HEK293T (cell line): ENCODE data around the gene NAV2.

Source experiments
- CTCF ChIA-PET: fragments of 350-600 bp; formaldehyde crosslinking; extraction: SDS; loops from one replicate; lab custom pipeline; 2021; ENCODE audit warnings: antibody characterized with exemption, inconsistent platforms; lab: Yijun Ruan, JAX
- POLR2A ChIA-PET: fragments of 350-600 bp; formaldehyde crosslinking; extraction: SDS; loops from one replicate; lab custom pipeline; 2020; ENCODE audit warnings: antibody characterized with exemption, inconsistent platforms; lab: Yijun Ruan, JAX
- DNase-seq: peaks from one replicate; pipeline ENCODE4 v3.0.0; 2012; ENCODE audit warnings: mixed read lengths; ENCODE audit errors: extremely low spot score
- ARNT ChIP-seq: fragments of 450-650 bp; IDR thresholded peaks from 2 replicates; pipeline ENCODE4 v1.6.1; 2017; ENCODE audit warnings: mild to moderate bottlenecking
- BHLHE40 ChIP-seq: fragments of 450-650 bp; IDR thresholded peaks from 2 replicates; pipeline ENCODE4 v1.6.1; 2016; ENCODE audit warnings: mild to moderate bottlenecking, moderate library complexity, borderline replicate concordance
- CTBP1 ChIP-seq: fragments of 450-650 bp; IDR thresholded peaks from 2 replicates; pipeline ENCODE4 v1.6.1; 2016; ENCODE audit warnings: borderline replicate concordance
- ELF4 ChIP-seq: fragments of 450-650 bp; IDR thresholded peaks from 2 replicates; pipeline ENCODE4 v1.6.1; 2017; ENCODE audit warnings: antibody characterized with exemption
- FOXA1 ChIP-seq: fragments of 450-650 bp; IDR thresholded peaks from 2 replicates; pipeline ENCODE4 v1.6.1; 2016; ENCODE audit warnings: mild to moderate bottlenecking
- FOXK2 ChIP-seq: fragments of 450-650 bp; IDR thresholded peaks from 2 replicates; pipeline ENCODE4 v1.6.1; 2016; ENCODE audit warnings: mild to moderate bottlenecking
- FOXM1 ChIP-seq: fragments of 450-650 bp; IDR thresholded peaks from 2 replicates; pipeline ENCODE4 v1.6.1; 2017; ENCODE audit warnings: mild to moderate bottlenecking, borderline replicate concordance
- HDGF ChIP-seq: fragments of 450-650 bp; IDR thresholded peaks from 2 replicates; pipeline ENCODE4 v1.6.1; 2017; ENCODE audit warnings: antibody characterized with exemption, borderline replicate concordance
- L3MBTL2 ChIP-seq: fragments of 450-650 bp; conservative IDR thresholded peaks from 2 replicates; pipeline ENCODE4 v1.6.1; 2016; ENCODE audit warnings: mild to moderate bottlenecking
- LEF1 ChIP-seq: fragments of 450-650 bp; IDR thresholded peaks from 2 replicates; pipeline ENCODE4 v1.6.1; 2017; ENCODE audit warnings: mild to moderate bottlenecking, borderline replicate concordance
- NFRKB ChIP-seq: fragments of 450-650 bp; IDR thresholded peaks from 2 replicates; pipeline ENCODE4 v1.6.1; 2016; ENCODE audit warnings: mild to moderate bottlenecking, moderate library complexity
- SP1 ChIP-seq: fragments of 450-650 bp; IDR thresholded peaks from 2 replicates; pipeline ENCODE4 v1.6.1; 2017
- SUZ12 ChIP-seq: fragments of 450-650 bp; IDR thresholded peaks from 2 replicates; pipeline ENCODE4 v1.6.1; 2016; ENCODE audit warnings: mild to moderate bottlenecking
- TARDBP ChIP-seq: fragments of 450-650 bp; IDR thresholded peaks from 2 replicates; pipeline ENCODE4 v1.6.1; 2016
- ZNF384 ChIP-seq: fragments of 450-650 bp; IDR thresholded peaks from 2 replicates; pipeline ENCODE4 v1.6.1; 2016
- TF ChIP-seq, protein P1 (sequence below): fragments of 450-650 bp; IDR thresholded peaks from 2 replicates; pipeline ENCODE4 v1.6.1; 2016

Gene NAV2

DNA sequence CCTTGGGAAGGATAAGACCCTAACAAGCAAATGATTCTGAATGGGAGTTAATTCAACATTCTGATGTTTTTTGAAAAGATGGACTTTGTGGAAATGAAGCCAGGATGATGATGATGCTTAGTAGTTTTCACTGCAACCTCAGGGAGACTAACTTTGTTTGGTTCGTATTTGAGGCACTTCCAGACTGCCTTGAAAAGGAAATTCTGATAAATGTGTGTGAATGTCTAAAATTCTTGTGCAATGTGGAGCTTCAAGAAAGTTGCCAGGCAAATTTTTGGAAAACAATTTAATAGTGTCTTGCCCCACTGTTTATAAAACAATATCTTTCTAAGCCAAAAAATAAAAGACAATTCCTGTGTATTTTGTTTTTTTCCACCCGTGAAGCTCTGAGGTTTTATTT, 11.2 kb upstream of the NAV2 start:
- POLR2A ChIA-PET, result interaction anchor here (3.7 kb wide), 1 partner anchor 10 kb away, joined by 16 read pairs; the partner anchor contains the start of gene NAV2

DNA sequence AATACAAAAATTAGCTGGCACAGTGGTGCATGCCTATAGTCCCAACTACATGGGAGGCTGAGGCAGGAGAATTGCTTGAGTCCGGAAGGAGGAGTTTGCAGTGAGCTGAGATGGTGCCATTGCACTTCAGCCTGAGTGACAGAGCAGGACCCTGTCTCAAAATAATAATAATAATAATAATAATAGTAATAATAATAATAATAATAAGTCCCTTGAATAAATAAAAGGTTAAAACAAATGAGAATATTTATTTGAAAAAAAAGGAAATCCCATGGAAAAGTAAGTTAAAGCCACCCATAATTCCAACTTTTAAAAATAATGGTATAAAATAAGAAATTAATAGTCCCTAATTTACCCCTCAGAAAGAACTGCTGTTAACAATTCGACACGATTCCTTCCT, 10.0 kb upstream of the NAV2 start:
- no peak for DNase-seq
- CTCF ChIA-PET, result no interaction called here
- TF ChIP-seq NFRKB, result no peak
- no peak for TF ChIP-seq HDGF
- TF ChIP-seq LEF1, result no peak
- no peak for TF ChIP-seq BHLHE40
- no peak for TF ChIP-seq ZNF384
- TF ChIP-seq SP1, result no peak
- TF ChIP-seq ELF4, result no peak
- no peak for TF ChIP-seq FOXM1
- TF ChIP-seq FOXA1, result no peak
- no peak for TF ChIP-seq L3MBTL2
- TF ChIP-seq CTBP1, result no peak
- TF ChIP-seq, protein P1, sequence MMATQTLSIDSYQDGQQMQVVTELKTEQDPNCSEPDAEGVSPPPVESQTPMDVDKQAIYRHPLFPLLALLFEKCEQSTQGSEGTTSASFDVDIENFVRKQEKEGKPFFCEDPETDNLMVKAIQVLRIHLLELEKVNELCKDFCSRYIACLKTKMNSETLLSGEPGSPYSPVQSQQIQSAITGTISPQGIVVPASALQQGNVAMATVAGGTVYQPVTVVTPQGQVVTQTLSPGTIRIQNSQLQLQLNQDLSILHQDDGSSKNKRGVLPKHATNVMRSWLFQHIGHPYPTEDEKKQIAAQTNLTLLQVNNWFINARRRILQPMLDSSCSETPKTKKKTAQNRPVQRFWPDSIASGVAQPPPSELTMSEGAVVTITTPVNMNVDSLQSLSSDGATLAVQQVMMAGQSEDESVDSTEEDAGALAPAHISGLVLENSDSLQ, result no peak
- no peak for TF ChIP-seq SUZ12
- no peak for TF ChIP-seq FOXK2
- TF ChIP-seq TARDBP, result no peak
- TF ChIP-seq ARNT, result no peak
- POLR2A ChIA-PET, result interaction anchor here (3.7 kb wide), 1 partner anchor 9 kb away, joined by 16 read pairs; the partner anchor contains the start of gene NAV2

More for the DNA sequence above, 11.2 kb upstream of the NAV2 start:
- CTCF ChIA-PET, result no interaction called here
- no peak for TF ChIP-seq FOXK2
- no peak for TF ChIP-seq TARDBP
- TF ChIP-seq CTBP1, result no peak
- no peak for TF ChIP-seq ARNT
- TF ChIP-seq ZNF384, result no peak
- TF ChIP-seq L3MBTL2, result no peak
- no peak for TF ChIP-seq HDGF
- TF ChIP-seq LEF1, result no peak
- no peak for TF ChIP-seq SUZ12
- no peak for TF ChIP-seq SP1
- no peak for TF ChIP-seq FOXM1
- TF ChIP-seq ELF4, result no peak
- TF ChIP-seq FOXA1, result no peak
- TF ChIP-seq, protein P1, result no peak
- no peak for TF ChIP-seq BHLHE40
- DNase-seq, result no peak

DNA sequence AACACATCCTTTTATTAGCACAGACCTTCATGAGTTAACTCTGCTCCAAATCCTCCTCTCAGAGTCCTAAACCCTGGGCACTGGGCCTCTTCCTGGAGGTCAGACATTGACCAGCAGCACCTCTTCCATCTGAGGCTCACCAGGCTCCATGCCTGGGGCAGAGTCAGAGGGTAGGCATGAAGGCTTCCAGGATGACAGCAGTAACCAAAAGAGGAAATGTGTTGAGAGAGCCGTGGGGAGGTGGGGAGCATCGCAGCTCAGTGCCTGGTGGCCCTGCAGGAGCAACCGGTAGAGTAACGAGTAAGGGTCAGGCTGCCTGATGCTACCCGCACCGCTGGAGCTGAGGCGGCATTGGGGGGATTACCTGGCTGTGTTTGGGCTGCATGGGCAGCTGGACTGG, 9.4 kb upstream of the NAV2 start:
- POLR2A ChIA-PET, result interaction anchor here (3.7 kb wide), 1 partner anchor 9 kb away, joined by 16 read pairs; the partner anchor contains the start of gene NAV2
- no peak for DNase-seq
- no peak for TF ChIP-seq FOXA1
- no peak for TF ChIP-seq SP1
- TF ChIP-seq CTBP1, result no peak
- TF ChIP-seq ZNF384, result no peak
- TF ChIP-seq, protein P1, result no peak
- TF ChIP-seq BHLHE40, result no peak
- TF ChIP-seq LEF1, result no peak
- TF ChIP-seq ELF4, result no peak
- TF ChIP-seq NFRKB, result no peak
- TF ChIP-seq ARNT, result no peak
- TF ChIP-seq FOXK2, result no peak
- no peak for TF ChIP-seq SUZ12
- no peak for TF ChIP-seq HDGF
- TF ChIP-seq L3MBTL2, result no peak
- no peak for TF ChIP-seq TARDBP
- TF ChIP-seq FOXM1, result no peak

DNA sequence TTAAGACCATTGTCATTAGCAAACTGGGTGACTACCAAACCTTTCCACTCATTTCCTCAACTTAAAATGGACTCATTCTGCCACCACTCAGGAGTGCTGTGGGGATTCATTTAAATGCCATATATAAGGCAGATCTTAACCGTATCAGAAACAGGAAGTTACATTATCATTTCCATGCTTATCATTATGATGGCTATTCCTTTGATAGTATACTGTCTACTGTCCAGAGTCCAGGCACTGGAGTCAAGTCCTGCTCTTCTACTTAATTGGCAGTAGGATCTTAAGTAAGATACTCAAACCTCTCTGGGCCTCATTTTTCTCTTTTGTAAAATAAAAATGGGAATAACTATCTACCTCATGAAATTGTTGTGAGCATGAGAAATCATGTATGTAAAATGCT, 8.4 kb upstream of the NAV2 start:
- TF ChIP-seq NFRKB (no peak), ARNT (no peak), CTBP1 (no peak), L3MBTL2 (no peak), BHLHE40 (no peak), SUZ12 (no peak), ZNF384 (no peak), FOXM1 (no peak), ELF4 (no peak), HDGF (no peak), FOXK2 (no peak)
- TF ChIP-seq, protein P1, result no peak
- DNase-seq, result no peak
- ChIA-PET POLR2A (no interaction called here), CTCF (no interaction called here)

More for the DNA sequence above, 9.4 kb upstream of the NAV2 start:
- CTCF ChIA-PET, result no interaction called here

DNA sequence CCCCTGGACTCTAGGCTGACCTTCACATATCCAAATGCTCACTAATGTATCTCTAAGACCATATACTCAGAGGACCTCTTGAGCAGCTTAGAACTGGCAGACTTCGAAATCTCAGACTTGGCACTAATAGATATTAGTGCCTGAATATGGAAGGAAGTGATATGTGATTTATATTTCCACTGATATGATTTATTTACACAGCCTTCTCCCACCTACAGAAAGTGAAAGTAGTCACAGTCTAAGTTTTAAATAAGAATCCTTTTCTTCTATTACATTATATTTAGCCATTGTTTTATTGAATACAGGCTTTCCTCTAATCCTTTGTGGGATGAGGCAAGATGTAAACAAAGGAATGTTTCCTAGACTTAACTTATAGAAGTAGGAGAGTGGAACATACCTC, 6.7 kb upstream of the NAV2 start:
- ChIA-PET POLR2A (no interaction called here), CTCF (no interaction called here)
- no peak for DNase-seq
- no peak for TF ChIP-seq FOXM1
